GM19043 (cell line): ENCODE data around the gene GOLT1B.

Experiments used
- ATAC-seq: cut with Tn5 transposase; IDR thresholded peaks from one replicate; pipeline ENCODE4 v1.9.1; 2021; ENCODE audit warnings: low read depth; ENCODE audit not compliant: unreplicated experiment

Gene GOLT1B

DNA sequence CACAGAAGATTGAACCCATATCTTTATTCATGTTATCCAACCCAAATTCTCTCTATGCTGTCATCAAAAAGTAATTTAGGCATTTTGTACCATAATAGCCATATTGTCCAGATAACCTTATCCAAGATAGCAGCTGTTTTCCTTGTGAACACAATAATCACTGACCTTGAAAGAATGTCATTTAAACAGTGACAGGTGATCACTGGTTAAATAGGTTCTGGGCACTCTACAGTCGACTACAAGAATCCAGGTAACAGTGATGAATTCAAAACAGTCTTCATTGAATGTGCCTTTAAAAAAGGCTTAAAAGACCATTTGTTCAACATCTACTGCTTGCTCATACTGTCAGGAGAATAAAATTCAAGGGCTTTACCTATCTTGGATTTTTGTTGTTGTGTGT lies 20.0 kb downstream of the GOLT1B start:
- no peak for ATAC-seq

DNA sequence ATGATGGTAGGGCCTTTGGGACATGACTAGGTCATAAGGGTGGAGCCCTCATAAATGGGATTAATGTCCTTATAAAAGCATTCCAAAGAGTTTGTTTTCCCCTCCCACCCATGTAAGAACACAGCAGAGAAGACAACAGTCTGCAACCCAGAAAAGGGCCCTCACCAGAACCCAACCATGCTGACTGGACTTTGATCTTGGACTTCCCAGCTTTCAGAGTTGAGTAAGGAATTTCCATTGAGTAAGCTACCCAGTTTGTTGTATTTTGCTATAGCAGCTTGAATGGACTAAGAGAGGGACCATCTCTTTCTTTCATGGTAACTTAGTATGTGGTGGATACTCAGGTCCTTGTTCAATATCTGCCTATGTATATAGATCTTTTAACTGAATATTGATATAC lies 21.6 kb downstream of the GOLT1B start:
- ATAC-seq = no peak

DNA sequence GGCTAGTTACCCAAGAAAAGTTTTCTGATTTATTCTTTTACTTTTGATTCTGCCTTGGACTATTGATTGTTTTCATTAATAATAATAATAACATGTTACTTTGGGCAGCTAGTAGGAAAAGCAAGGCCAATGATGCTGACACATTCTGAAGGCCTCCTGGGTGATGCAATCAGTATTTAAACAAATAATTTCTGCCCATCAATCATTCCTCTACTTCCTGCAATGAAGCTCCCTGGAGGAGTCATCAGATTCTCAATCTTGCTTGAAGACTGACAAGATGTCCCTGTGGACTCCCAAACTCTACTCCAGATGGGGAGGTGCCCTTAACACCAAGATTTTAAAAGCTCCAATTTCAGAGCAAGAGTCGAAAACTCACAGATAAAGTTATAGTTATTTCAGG lies 24.5 kb downstream of the GOLT1B start, which contains the start of gene SPX:
TSS of gene SPX (plus strand) at position 244 of the 400 bp plus-strand sequence. CDS start 177 bp downstream, outside the sequence.
- ATAC-seq = no peak

DNA sequence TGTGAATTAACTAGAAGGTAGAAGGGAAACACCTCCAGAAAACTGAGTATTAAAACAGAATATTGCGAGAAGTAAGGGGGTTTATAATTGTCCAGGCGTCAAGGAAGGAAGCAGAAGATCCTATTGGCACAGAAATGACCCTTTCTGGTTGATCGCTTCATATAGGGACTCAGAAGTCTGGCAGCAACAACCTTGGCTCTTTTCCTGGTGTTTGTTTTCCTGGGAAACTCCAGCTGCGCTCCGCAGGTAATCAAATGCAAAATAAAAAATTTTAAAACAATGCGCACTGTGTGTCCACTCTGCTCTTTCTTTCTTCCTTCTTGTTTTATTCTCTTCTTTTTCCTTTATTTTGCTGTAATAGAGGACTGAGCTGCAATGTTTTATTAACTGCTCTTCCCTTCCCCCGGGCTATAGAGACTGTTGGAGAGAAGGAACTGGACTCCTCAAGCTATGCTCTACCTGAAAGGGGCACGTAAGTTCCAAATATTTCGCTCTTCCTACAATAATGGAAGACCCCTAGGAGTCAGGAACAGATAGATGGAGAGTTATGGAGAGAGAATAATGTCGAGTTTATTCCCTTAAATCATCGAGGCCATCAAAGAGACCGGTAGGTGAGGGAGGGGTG lies 25.2 kb downstream of the GOLT1B start:
- no peak for ATAC-seq

- peak; percentile 90 for ATAC-seq
Measured at GRCh38 chr12:21527451-21528180, 26.0 kb downstream of the GOLT1B start.

DNA sequence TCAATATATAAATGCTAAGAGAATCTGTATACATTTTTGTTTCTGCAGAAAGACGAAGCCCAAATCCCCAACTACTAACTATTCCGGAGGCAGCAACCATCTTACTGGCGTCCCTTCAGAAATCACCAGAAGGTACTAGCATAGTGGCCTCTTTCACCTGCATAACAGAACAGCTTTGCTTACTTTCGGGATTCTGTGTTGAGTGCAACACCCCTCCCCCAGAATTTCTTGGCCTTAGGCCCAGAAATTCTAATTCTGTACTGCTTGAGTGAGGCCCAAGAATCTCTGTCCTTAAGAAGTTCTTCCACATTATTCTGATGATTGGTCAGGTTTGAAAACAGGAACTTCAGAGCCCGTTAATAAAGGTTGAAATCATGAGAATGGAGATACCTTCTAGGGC lies 27.4 kb downstream of the GOLT1B start:
- ATAC-seq = no peak

GRCh38 chr12:21529456-21529855 lies 27.9 kb downstream of the GOLT1B start:
- no peak for ATAC-seq

GRCh38 chr12:21538061-21538653 lies 36.6 kb downstream of the GOLT1B start:
- no peak for ATAC-seq

DNA sequence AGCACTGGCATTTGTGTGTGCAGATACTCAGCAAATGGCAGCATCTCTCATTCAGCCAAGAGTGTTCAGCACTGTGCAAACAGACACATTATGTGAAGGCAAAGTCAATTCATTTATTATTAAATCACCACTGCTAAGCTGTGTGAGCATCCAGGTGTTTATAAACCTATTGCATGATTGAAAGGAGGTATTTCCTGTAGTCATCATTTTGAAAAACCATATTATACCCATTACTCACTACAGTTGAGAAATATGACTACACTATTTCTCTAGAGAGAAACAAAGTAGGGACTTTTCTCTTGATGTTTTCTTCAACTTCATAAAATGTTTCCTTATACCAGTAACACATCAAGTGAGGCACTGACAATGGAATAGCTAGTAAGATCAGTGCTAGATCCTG lies 38.2 kb downstream of the GOLT1B start:
- no peak for ATAC-seq

DNA sequence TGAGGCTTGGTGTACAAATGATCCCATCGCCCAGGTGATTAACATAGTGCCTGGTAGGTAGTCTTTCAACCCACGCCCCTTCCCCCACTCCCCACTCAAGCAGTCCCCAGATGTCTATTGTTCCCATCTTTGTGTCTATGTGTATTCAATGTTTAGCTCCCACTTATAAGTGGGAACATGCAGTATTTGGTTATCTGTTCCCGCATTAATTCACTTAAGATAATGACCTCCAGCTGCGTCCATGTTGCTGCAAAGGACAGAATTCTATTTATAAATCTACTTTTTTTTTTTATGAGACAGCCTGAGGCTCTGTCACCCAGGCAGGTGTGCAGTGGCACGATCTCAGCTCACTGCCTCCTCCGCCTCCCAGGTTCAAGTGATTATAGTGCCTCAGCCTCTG lies 40.2 kb downstream of the GOLT1B start:
- ATAC-seq = no peak

- ATAC-seq = no peak
Measured at GRCh38 chr12:21542403-21542802, 40.8 kb downstream of the GOLT1B start.

DNA sequence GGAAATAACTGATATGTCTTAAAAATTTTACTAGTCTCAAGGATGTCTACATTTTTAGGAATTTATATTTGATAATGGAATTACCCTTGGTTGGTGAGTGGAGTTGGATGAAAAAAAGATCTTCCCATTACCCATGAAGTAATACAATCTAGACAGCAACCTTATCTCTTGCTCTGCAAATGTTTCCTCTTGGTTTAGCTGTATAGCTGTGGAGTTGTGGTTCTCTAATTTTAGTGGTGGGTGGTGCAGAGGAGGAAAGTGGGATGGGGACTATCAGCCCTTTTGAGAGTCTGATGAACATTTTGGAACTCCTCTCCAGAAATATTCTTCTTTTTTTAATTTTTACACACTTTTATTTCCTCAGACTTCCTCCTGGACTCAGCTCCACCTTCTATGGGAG lies 41.6 kb downstream of the GOLT1B start:
- ATAC-seq = no peak

DNA sequence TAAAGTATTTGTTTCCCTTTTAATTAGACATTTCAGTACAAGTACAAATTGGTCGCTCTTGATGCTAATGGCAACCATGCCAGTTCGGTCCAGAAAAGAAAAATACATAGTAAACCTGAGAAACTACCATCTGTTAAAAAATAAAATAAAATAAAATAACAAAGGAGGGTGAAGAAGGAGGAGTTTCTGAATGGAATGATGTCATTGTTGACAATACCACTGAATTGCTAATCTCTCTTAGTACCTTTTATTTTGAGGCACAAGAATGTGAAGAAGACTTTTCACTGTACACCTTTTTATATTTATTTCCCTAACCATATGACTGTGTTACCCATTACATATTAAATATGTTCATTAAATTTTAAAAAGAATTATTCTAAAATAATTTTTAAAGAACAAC lies 44.0 kb downstream of the GOLT1B start:
- ATAC-seq = no peak

DNA sequence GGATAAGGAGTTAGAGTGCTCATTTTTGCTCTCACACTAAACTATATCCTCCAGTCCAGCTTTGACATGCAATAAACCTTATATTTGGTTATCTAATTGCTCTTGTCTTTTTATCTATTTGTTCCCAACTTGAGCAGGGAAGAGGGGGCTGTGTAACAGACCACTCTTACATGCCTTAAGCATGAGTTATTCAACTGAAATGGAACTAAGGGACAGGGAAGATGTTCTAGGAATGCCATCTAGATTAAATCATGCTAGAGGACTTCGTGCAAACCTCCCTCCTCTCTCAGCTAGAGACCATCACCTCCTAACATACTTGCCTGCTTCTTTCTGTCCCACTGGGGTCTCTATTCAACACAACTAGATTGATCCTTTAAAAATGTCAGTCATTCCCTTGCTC lies 45.1 kb downstream of the GOLT1B start:
- ATAC-seq = no peak

- no peak for ATAC-seq
Measured at GRCh38 chr12:21547437-21547836, 45.8 kb downstream of the GOLT1B start.

DNA sequence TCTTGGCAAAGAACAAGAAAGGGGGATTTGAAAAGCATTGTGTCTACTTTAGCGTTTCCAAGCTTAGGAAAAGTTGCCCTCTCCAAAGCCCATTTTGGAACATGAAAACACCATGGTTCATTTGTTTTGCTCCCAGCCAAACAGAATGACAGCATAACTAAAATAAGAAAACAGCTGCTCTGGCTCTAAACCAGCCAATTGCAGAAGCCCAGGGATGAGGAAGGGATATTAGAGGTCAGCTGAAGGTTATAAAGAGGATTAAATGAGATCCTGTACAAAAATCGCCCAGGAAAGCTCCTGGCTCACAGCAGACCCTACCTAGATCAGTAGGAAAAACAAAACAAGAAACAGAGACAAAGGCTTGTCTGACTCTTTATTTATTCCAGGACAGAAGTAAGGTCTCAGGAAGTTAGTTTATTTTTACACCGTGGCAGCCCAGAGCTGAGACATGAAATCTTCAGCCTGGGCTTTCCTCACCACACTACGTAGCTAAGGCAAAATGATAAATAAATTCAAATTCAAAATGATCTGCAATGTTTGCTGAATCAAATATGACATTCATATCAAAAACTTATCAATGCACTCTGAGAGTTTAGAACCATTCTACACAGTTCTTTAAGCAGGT lies 50.4 kb downstream of the GOLT1B start:
- ATAC-seq = no peak

DNA sequence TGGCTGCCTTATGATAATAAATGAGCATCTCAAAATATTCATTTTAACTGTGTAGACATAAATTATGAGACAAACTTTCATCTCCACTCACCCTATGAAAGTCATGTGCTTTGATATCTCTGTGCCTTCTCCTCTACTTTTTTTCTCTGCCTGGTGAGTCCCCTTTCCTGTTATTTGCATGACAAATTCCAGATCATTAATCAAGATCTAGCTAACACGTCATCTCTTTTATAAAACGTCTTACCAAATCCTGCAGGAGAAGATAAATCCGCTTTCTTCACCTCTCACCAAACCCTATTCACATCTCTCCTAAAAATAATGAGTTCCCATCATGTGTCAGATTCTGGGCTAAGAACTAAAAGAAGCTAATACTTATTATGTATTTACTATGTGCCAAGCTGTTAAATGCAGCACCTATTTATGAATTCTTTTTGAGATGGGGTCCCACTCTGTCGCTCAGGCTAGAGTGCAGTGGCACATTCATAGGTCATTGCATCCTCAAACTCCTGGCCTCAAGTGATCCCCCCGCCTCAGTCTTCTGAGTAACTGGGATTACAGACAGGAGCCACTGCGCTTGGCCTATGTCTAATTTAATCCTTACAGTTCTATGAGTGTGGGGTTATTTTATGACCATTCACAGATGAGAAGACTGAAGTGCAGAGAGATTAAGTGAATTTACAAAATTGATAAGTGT lies 51.2 kb downstream of the GOLT1B start:
- ATAC-seq = no peak

DNA sequence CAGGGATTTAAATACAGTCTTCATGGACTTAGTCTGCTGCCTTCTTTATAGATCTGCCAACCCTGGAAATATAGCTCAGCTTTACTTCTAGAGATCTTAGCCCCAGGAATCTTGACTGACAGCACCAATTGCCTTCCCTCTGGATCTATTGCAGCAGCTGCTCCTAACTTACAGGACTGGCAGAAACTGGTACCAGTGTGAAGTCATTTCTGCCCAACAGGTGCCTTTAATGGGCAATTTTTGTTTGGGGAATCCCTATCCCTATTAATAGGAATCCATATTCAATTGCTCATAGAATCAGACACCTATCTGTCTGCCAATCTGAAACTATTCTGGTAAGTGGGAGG lies 51.7 kb downstream of the GOLT1B start:
- no peak for ATAC-seq

DNA sequence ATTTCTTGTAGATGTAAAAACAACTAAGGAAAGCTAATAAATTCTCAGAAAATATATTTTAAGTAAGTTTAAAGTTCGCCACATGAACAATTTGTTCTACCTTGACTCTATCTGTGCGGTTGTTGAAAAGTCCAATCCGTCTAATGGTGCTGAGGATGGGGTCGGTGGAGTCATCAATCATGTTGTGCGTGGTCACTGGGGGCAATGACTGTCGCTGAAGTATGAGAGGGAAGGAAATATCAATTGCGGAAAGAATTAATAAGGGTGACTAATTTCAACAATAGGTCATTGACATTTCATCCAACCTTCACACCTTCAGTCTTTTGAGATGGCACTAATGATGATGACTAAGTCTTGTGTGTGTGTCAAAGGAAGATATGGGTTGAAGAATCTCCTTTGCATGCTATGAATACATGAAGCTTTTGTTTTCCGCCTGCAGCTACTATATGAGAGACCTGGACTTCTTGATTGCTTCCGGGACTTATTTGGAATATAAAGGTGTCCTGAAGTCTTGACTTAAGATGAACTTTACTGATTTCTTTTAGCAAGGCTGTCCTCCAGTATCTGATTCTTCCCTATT lies 56.6 kb downstream of the GOLT1B start:
- no peak for ATAC-seq

- ATAC-seq = no peak
Measured at GRCh38 chr12:21559855-21560569, 58.4 kb downstream of the GOLT1B start.
